Measurements from ENCODE around the gene PLEKHF1.
A peak's percentile ranks its signal among the peaks of the same experiment; 100 is the strongest.
"Not testable (repeated sequence)": the region's sequence is repeated elsewhere in the genome, so short reads cannot be mapped to it uniquely, and the experiment has no call there.

PLEKHF1 gene

DNA sequence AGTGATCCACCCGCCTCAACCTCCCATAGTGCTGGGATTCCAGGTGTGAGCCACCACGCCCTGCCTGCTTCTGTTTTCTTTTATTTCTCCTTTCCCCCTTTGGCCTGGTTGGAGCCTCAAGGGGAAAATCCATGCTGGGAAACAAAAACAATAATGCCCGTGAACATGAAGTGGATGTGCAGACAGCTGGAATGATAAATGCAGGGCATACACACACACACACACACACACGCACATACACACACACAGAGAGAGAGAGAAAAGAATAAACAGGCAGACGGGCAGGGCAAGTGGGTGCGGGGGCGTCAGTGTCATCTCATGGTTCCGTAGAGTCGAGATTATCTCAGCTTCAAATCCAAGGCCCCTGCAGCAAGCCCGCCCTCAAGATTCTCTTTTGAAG is 4.4 kb upstream of the PLEKHF1 start:
- in situ Hi-C loops (cut with HindIII; ENCODE audit: low pct_ligation_motif_present, low pct_unique_long_range_greater_than_20kb, low sequenced_read_pairs), result no loop called here
- DNase-seq, result no peak

DNA sequence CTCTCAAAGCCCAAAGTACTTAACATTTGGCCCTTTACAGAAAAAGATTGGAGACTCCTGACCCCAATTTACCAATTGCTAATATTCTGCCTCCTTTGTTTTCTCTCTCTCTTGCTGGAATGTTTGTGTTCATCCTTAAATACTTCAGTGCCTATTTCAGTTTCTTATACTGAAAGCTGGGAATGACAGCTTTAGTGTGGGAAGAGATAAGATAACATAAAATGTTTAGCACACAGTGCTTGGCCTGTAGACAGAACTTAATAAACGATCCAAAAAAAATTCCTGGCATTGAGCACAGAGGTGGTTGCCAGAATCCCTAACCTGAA is 3.0 kb upstream of the PLEKHF1 start:
- in situ Hi-C loops (cut with HindIII; ENCODE audit: low pct_ligation_motif_present, low pct_unique_long_range_greater_than_20kb, low sequenced_read_pairs), result no loop called here
- DNase-seq, result no peak

DNA sequence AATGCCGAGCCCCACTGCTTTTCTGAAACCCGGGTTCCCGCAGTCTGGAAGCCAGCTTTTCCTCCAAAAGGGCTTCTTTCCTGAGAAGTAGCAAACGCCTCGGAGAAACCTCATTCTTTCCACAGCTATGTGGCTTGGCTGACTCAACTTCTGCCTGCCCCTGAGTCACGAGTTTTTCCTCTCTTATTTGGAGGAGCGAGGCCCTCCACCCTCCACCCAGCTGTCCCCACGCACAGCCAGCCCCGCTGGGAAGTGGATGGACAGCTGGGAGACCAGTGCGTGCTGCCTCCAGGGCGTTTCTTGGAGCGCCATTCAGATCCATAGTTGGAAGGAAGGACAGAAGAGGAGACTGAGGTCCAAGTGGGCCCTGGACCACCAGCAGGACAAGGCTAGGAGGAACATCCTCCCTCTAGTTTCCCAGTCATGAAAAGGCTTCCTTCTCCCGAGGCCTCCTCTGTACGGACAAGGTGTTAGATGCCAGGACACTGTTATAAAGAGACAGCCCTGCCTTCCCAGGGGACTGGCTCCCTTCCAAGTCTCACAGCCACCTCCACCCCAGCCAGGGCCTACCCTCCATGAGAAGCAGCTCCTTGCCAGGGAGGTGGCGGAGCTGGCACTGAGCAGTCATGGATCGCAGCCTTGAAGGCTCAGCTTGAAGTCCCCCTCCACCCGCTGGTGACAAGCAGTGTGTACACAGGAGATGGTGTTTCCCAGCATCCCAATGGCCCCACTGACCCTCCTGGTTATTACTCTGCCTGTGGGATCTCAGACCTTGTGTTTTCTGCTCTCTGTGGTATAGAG is 2.5 kb upstream of the PLEKHF1 start:
- peak; percentile 72 for DNase-seq
- in situ Hi-C loops (cut with HindIII; ENCODE audit: low pct_ligation_motif_present, low pct_unique_long_range_greater_than_20kb, low sequenced_read_pairs), result no loop called here

DNA sequence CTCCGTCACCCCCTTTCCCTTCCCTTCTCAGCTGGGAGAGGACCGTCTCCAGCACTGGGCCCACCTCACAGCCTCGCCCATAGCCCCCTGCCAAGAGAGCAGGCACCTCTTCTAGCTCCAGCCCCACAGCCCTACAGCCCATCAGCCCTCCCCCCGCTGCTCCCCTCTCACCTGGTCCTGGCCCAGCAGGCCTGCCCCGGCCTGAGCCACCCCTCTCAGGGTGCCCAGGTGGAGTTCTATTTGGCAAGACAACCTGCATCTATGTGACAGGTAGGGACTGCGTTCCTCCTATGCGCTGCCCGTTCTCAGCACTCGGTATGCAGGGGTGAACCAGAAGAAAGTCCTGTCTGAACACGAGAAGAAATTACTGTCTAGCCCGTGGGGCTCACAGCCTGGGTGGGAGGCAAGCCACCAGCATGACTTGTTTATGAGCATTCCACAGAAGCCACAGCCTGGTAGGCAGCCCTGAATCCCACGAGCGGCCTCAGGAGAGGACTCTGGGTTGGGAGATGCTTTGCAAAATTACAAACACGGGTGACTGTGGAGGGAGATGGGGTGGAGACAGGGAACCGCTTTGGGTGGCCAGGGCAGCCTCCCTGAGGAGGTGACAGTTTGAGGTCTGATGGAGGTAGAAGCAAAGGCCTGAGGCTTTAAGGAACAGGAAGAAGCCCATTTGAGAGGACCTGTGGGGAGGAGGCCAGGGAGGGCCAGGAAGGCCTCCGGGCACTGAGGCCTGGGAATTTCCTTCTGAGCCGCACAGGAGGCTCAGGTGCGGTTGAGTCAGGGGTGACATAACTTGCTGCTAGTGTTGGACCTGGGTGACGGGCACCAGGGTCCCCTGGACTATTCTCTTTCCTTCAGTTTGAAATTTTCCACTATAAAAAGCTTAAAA is 1.2 kb upstream of the PLEKHF1 start:
- in situ Hi-C loops (cut with HindIII; ENCODE audit: low pct_ligation_motif_present, low pct_unique_long_range_greater_than_20kb, low sequenced_read_pairs), result no loop called here
- no peak for DNase-seq

DNA sequence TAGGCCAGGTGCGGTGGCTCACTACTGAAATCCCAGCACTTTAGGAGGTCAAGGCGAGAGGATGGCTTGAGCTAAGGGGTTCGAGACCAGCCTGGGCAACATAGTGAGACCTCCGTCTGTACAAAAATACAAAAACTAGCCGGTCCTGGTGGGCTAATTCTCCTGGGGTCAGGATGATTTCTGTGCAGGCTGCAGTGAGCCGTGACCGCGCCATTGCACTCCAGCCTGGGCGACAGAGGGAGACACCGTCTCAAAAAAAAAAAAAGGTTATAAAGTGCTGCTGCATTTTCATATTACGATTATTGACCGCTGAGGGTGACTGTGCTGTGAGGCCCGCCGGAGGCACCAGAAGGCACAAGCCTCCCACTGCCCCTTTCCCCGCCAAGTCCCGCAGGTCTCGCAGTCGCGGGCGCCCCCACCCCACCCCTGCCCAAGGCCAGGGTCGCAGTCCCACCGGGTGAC is 477 bp upstream of the PLEKHF1 start:
- peak; percentile 14 for DNase-seq
- in situ Hi-C loops (cut with HindIII; ENCODE audit: low pct_ligation_motif_present, low pct_unique_long_range_greater_than_20kb, low sequenced_read_pairs), result no loop called here

DNA sequence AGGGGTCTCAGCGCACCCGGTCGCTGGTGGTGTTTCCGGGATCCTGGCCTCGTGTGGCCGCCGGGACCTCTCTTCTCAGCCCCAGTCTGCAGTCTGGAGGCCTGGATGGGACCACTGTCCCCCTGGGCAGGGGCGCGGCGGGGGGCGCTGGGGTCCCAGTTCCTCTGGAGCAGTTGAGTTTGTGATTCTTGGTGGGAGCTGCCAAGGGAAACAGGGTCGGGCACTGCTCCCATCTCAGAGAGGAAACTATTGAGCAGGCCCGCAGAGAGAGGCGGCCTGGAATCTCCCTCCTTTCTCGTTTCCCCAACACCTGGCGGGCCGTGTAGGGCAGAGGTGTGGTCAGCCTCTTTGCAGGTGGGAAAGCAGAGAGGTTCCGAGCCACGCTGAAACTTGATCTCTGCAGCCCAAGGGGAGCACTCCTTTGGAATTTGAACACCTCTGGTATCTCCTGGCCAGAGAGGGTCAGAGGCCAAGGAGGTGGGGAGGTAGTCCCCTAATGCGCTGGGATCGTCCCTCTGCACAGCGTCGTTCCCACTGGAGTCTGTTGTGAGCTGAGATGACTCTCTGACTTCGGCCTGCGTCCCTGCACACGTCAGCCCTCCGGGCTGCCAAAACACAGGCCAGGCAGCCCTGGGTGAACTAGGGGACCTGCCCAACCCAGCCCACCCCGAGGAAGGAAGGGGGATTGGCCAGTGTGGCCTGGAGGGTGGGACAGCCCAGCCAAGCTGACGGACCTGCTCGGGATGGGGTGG is 741 bp downstream of the PLEKHF1 start:
- in situ Hi-C loops (cut with HindIII; ENCODE audit: low pct_ligation_motif_present, low pct_unique_long_range_greater_than_20kb, low sequenced_read_pairs), result no loop called here
- DNase-seq, result peak; percentile 36

DNA sequence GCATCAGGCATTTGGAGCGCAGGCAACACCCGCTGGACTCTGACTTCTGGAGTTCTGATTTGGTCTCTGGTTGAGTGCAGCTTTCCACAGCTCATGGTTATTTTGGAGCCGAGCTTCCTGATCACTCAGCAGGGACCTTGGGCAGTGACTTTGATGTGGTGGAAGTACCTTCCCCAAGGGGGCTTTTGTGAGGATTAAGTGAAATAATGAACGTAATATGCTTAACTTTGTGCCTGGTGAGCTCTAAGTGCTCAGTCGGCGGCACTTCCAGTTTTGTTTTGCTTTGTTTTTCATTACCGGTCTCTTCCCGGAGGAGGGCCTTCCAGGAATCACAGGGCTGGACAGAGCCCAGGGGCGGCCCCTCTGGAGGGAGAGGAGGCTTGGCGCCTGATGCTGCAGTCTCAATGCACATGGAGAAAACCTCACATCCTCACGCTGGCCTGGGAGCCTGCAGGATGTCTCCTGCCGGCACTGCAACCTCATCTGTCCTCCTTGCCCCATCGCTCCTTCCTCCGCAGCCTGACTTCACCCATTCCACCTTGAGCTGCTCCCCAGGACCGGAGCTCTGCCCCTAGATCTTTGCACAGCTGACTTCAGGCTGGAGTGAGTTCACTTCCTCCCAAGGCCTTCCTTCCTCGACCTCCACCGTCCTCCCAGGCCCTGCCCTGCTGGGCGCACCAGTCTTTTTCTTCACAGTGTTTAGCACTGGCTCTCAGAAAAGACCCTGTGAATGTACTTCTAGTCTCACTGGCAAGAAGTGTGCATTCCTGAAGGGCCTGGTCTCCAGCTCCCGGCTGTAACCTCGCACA is 1.5 kb downstream of the PLEKHF1 start:
- DNase-seq, result peak; percentile 63
- in situ Hi-C loops (cut with HindIII; ENCODE audit: low pct_ligation_motif_present, low pct_unique_long_range_greater_than_20kb, low sequenced_read_pairs), result no loop called here

DNA sequence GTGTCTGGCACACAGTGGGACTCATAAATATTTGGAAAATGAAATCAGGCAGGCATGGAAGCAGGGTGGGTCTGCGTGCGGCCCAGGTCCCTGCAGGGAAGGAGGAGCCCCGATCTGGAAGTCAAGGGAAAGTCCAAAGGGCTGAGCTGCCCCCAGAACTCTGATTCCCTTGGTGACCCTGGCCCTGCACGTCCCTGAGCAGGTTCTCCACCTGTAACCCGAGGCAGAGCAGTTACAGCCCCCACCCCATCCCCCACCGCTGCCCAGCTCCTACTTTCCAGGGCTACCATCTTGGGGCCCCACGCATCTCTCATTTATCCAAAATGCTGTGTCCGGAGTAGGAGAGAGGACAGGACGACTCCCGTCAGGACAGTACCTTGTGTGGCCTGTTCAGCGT is 2.1 kb downstream of the PLEKHF1 start:
- in situ Hi-C loops (cut with HindIII; ENCODE audit: low pct_ligation_motif_present, low pct_unique_long_range_greater_than_20kb, low sequenced_read_pairs), result no loop called here
- DNase-seq, result no peak

DNA sequence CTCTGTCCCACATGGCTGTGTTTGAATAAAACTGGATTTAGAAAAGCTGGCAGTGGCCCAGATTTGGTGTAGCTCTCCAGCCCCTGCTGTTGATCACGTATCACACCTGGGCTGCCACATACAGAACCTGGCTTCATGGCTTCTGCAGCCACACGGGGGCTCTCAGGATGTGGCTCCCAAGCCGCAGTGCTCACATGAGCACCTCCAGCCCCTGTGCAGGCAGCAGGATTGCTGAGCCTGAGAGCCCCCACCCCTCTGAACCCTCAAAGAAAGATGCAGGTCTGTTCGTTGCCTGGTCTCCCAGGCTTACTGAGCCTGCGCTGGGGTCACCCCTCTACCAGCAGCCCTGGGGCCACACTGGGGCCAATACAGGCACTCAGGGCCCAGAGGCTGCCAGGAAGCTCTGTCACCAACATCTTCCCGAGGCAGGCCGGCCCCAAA is 2.7 kb downstream of the PLEKHF1 start:
- in situ Hi-C loops (cut with HindIII; ENCODE audit: low pct_ligation_motif_present, low pct_unique_long_range_greater_than_20kb, low sequenced_read_pairs), result no loop called here
- no peak for DNase-seq

DNA sequence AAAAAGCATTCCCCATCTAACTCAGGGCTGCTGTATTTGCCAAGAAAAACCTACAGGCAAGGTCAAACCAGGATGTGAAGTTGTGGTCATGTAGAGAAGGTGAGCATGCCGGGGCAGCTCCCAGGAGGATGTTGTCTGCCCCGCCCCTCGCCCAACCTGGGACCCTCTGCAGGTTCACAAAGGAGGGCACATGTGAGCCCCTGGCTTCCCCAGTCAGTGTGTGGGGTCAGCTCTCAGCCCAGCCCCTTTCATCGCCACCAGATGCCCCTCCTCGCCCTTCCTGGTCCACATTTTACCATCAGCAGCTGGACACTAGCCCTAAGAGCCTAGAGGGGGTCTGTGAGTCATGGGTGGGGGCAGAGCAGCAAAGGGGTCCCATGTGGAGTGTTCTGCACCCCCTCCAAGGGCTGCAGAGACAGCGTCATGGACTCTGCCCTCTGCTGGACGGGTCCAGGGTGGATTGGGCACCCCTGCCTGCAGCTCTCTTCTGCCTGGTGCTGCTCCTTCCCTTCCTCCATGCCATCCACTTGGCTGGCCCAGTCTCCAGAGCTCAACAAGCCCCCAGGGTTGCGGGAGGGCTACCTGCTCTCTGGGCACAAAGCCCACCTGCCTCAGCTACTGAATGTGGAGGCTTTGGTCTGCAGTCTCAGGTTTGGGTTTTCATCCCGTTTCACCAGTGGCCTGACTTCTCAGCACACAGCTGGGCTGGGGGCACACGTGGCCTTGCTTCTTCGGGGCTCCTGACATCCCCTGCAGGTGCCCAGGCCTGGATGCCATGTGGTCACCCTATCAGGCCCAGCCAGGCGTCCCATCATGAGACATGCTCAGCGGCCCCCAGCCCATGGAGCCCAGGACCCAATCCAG is 3.7 kb downstream of the PLEKHF1 start:
- DNase-seq, result no peak
- in situ Hi-C loops (cut with HindIII; ENCODE audit: low pct_ligation_motif_present, low pct_unique_long_range_greater_than_20kb, low sequenced_read_pairs), result no loop called here

DNA sequence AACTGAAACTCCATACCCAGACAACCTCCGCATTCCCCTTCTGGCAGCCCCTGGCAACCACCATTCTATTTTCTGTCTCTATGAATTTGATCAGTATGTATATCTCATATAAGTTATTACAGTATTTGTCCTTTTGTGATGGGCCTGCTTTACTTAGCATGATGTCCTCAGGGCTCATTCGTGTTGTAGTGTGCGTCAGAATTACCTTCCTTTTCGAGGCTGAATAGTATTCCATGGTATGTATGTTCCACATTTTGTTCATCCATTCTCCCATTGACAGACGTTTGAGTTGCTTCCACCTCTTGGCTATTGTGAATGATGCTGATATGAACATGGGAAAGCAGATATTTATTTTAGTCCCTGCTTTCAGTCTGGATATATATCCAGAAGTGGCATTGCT is 5.0 kb downstream of the PLEKHF1 start:
- in situ Hi-C loops (cut with HindIII; ENCODE audit: low pct_ligation_motif_present, low pct_unique_long_range_greater_than_20kb, low sequenced_read_pairs), result no loop called here
- no peak for DNase-seq

DNA sequence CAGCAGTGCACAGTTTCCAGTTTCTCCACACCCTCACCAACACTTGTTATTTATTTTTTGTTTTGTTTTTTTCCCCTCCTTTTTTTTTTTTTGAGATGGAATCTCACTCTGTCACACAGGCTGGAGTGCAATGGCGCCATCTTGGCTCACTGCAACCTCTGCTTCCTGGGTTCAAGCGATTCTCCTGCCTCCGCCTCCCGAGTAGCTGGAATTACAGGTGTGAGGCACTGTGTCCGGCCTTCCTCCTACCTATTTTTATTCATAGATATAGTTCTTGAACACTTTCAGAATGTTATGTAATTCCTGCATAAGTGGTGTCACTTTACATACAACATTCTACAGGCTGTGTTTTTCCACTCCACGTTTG is 5.7 kb downstream of the PLEKHF1 start:
- in situ Hi-C loops (cut with HindIII; ENCODE audit: low pct_ligation_motif_present, low pct_unique_long_range_greater_than_20kb, low sequenced_read_pairs); DNase-seq: not testable (repeated sequence)

DNA sequence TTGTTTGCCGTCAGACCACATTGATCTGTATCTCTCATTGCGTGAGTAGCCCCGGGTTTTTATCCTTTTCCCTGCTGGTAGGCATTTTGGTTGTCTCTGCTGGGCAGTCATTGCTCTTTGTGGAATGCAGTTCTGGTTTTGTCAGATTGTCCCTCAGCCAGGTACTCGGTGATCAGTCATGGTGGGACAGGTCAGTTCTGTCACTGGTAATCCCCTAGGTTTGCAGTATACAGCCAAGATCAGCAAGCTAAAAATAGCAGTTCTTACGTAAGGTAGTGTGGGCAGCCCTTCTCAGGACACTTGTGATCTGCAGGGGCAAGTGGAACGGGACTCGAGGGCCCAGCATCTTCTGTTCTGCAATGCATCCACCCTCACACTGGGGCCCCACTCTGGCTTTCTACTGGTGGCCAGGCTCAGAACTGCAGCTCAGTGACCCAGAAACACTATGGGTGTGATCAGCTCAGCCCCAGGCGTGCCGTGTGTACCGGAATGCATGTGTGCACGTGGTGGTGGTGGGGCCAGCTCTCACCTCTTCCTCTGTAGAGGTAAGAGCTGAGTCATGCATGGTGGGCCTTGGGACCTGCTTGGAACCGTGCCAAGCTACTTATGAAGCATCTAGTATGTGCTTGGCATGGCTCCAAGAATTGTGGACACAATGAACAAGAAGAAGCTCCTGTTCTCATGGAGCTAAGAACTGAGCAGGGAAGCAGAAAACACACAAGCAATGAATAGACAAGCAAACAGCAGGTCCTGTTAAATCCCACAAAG is 6.3 kb downstream of the PLEKHF1 start:
- no peak for DNase-seq
- in situ Hi-C loops (cut with HindIII; ENCODE audit: low pct_ligation_motif_present, low pct_unique_long_range_greater_than_20kb, low sequenced_read_pairs), result no loop called here

DNA sequence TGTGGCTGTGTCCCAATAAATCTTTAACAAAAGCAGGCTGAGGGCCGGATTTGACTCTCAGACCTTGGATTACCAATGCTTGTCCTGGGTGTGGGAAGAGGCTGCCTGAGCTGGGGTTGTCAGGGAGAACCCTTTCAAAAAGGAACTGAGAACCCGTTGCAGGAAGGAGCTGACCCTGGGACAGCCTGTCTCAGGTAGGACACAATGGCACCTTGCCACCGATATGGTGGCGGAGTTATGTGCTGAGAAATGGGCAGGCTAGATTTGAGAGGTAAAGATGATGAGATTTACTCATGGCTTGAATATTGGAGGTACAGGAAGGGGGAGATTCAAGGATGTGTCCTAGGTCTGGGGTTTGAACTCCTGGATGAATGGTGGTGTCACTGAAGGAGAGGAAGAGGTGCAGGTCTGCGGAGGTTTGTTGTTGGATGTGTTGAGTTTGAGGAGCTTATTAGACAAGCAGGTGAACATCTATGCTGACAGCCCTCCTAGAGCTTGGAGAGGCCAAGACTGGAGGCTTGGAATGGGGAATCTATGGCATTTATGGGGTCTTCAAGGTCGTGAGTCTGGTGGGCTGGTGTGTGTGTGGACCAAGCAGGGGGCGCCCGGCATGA is 7.2 kb downstream of the PLEKHF1 start:
- no peak for DNase-seq
- in situ Hi-C loops (cut with HindIII; ENCODE audit: low pct_ligation_motif_present, low pct_unique_long_range_greater_than_20kb, low sequenced_read_pairs), result no loop called here

DNA sequence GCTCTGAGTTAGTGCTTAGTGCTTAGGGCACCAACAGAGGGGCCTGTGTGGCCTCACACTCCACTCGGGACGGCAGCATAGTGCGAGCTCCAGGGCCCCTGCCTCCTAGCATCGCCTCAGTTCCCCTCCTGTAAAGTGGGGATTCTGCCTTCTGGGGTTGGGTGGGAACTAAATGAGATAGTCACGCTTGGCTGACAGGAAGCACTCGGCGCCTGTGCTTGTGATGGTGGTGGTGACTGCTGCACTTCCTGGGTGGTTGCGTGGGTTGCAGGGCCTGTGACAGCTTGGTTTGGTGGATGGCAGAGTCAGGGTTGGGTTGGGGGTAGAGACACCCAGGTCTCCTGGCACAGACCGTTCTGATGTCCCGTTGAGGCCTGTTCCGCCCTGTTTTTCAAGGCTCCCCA is 7.7 kb downstream of the PLEKHF1 start:
- DNase-seq, result no peak
- in situ Hi-C loops (cut with HindIII; ENCODE audit: low pct_ligation_motif_present, low pct_unique_long_range_greater_than_20kb, low sequenced_read_pairs), result no loop called here
